ENCODE data around the gene CBLC. TPM values are rescaled to one million over a fixed set of nuclear protein-coding genes. Genes with fewer than 3 reads are reported as not detected.

CBLC gene
- total RNA-seq, 1 experiment from 2014 or later, result 54.3 TPM

- Mint-ChIP-seq H3K9me3 (ENCODE audit: low read depth, unreplicated experiment) (no peaks in the 10 kb centered on the region), H3K36me3 (ENCODE audit: insufficient read depth, unreplicated experiment) (peaks cover 52% of the 10 kb centered on the region), H3K27me3 (ENCODE audit: unreplicated experiment) (no peaks in the 10 kb centered on the region), H3K27ac (ENCODE audit: unreplicated experiment) (peak within 1 kb of the TSS; percentile 73), H3K4me3 (ENCODE audit: low read depth, unreplicated experiment) (peak within 1 kb of the TSS; percentile 66), H3K4me1 (ENCODE audit: low read depth, unreplicated experiment) (peaks cover 34% of the 10 kb centered on the region)
- intact Hi-C loops (cut with micrococcal nuclease; ENCODE audit: unreplicated experiment), result loop anchor here (1.0 to 10.0 kb wide), 4 partner anchors 46 to 157 kb away; partner anchors contain the start of gene CBLC
- DNase-seq, result peak; percentile 100
- BruUV-seq (replicated peaks), result no TSS peak
- peak; percentile 83 for TF ChIP-seq CTCF (IDR thresholded peaks at IDR 0.05; ENCODE audit: unreplicated experiment)
- CTCF ChIA-PET, result interaction anchor here (0.5 to 1.4 kb wide), 22 partner anchors 27 to 1419 kb away, joined by 3 to 23 read pairs (median 4); partner anchors contain the start of gene BCAM
Measured at GRCh38 chr19:44845612-44846454, 68.1 kb downstream of the CBLC start, which contains the start of gene NECTIN2. Gene NECTIN2 (plus strand): TSS chr19:44846297. CDS start chr19:44846526, 229 bp downstream.

- Mint-ChIP-seq H3K9me3 (ENCODE audit: low read depth, unreplicated experiment) (no peaks in the 10 kb centered on the region), H3K27me3 (ENCODE audit: unreplicated experiment) (no peaks in the 10 kb centered on the region), H3K4me1 (ENCODE audit: low read depth, unreplicated experiment) (peaks cover 34% of the 10 kb centered on the region), H3K27ac (ENCODE audit: unreplicated experiment) (peak overlapping the region; percentile 73), H3K36me3 (ENCODE audit: insufficient read depth, unreplicated experiment) (peaks cover 58% of the 10 kb centered on the region), H3K4me3 (ENCODE audit: low read depth, unreplicated experiment) (peak overlapping the region; percentile 66)
- DNase-seq, result peak; percentile 24
- intact Hi-C loops (cut with micrococcal nuclease; ENCODE audit: unreplicated experiment), result loop anchor here (10.0 kb wide), 1 partner anchor 122 kb away; no protein-coding TSS in a partner anchor
- TF ChIP-seq CTCF (IDR thresholded peaks at IDR 0.05; ENCODE audit: unreplicated experiment), result no peak
- CTCF ChIA-PET, result interaction anchor here (1.0 to 1.4 kb wide), 4 partner anchors 72 to 137 kb away, joined by 3 to 23 read pairs (median 7); no protein-coding TSS in a partner anchor
- TSS peak; percentile 61 for BruUV-seq (replicated peaks)
Measured at GRCh38 chr19:44846455-44847143, 68.9 kb downstream of the CBLC start.

DNA sequence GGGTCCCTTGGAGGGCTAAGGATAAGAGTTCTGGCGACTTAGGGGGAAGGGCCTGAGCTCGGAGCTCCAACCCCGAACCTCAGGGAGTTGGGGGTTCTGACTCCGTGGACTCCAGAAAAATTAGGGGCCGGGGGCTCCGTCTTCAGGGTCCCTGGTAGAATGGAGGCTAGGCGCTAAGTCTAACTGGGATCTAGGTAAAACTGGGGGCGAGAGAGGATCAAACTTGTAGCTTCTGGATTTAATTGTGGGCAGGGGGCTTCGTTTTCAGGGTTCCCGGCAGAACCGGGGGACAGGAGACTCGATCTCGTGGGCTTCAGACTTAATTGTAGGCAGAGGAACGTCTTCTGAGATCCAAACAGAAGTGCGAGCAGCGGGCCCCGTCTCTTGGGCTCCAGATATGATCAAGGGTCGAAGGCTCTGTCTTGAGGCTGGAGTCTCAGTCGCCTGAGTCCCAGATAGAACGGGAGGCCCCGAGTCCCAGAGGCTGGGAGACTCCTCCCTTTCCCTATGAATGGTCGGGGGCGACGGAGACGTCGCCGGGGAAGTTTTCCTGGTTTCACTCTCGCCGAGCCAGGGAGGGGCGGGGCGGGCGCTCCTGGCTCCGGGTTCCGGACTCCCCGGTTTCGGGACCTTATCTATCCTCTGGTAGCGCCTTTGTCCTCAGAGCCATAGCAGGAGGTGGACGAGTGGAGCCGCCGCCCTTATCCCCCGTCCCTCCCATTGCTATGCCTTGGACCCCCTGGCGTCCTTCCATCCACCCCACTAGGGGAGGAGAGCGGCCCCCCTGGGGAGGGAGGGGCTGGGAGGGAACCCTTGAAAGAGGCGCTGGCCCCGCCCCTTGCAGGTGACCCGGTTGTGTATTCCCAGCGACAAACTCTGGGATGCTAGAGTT is 69.7 kb downstream of the CBLC start:
- peak; percentile 90 for DNase-seq
- no peaks in the 10 kb centered on the region for H3K27me3 Mint-ChIP-seq (ENCODE audit: unreplicated experiment)
- TSS peak; percentile 99 for BruUV-seq (replicated peaks)
- no peaks in the 10 kb centered on the region for H3K9me3 Mint-ChIP-seq (ENCODE audit: low read depth, unreplicated experiment)
- H3K27ac Mint-ChIP-seq (ENCODE audit: unreplicated experiment), result peak overlapping the region; percentile 73
- H3K4me3 Mint-ChIP-seq (ENCODE audit: low read depth, unreplicated experiment), result peak overlapping the region; percentile 66
- peaks cover 63% of the 10 kb centered on the region for H3K36me3 Mint-ChIP-seq (ENCODE audit: insufficient read depth, unreplicated experiment)
- CTCF ChIA-PET, result interaction anchor here (0.5 to 1.1 kb wide), 4 partner anchors 10 to 124 kb away, joined by 3 to 4 read pairs (median 4); partner anchors contain the start of gene TOMM40
- TF ChIP-seq CTCF (IDR thresholded peaks at IDR 0.05; ENCODE audit: unreplicated experiment), result no peak
- intact Hi-C loops (cut with micrococcal nuclease; ENCODE audit: unreplicated experiment), result loop anchor here (10.0 kb wide), 1 partner anchor 123 kb away; no protein-coding TSS in a partner anchor
- peaks cover 34% of the 10 kb centered on the region for H3K4me1 Mint-ChIP-seq (ENCODE audit: low read depth, unreplicated experiment)

Data from Calu3 (cell line).